CD4-positive, alpha-beta T cell treated with Interleukin-6 for 4 hours (primary cell): ENCODE data around the gene ZKSCAN8.

Source experiments
- DNase-seq: peaks from one replicate; pipeline ENCODE4 v3.0.0-alpha.2; 2020; ENCODE audit warnings: mixed read lengths

Gene ZKSCAN8

DNA sequence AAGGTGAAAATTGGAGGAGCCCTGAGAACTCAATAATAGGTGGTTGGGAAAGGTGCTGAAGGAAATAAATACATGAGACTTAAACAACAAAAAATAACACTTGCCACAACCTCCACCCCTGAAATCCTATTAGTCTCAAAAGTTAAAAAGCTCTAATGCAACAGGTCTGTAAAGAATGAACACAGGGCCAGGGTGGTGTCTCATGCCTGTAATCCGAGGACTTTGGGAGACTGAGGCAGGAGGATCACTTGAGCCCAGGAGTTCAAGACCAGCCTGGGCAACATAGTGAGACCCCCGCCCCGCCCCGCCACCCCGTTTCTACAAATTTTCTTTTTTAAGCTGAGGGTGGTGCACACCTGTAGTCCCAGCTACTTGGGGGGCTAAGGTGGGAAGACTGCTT, 1.1 kb upstream of the ZKSCAN8 start:
- no peak for DNase-seq

DNA sequence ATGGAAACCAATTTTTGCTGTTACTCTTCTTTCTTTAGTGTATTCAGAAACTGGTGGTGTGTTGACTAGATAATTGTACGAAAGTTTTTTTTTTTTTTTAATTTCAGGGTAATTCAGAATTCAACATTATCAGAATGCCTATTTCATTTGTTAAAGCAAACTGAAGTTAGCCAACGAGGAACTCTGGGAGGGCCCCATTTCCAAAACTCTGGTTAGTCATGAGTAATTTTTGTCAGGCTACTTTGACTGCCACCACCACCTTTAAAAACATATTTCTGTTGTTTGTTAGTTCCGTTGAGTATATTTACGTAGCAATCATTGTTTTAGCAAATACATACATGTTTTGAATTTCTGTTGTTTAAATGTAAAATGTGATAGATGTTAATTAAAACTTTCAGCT, 763 bp downstream of the ZKSCAN8 start:
- no peak for DNase-seq

DNA sequence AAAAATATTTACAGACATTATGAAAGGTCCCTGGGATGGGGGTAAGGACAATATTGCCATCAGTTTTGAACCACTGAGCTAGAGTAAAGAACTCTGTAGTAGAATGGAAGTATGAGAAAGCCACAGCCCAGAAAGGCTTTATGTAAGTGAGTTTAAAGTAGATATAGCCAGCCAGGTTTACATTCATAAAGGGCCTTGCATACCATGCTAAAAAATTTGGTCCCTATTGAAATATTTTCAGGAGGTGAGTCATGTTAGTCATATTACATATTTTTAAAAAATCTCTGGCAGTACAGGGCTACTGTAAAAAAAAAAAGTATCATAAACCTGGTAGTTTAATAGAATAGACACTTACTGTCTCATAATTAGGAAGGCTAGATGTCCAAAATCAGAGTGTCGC, 3.5 kb downstream of the ZKSCAN8 start:
- no peak for DNase-seq

DNA sequence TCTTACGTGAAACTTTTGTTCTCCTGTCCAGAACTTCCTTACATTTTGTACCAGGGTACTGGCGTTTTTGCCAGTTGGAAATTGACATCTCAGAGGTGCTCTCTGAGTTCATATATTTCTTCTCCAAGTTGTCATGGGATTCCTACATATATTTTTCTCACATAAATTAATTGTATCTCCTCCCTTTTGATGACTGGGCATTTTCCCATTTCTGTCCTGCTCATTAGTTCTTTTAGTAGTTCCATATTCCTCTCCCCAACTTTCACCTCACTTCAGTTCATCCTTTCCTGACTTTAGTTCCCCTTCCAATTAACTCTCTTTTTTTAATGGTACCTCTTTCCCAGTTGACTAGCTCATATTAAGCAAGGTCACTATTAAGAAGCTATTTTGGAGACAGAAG, 10.8 kb downstream of the ZKSCAN8 start:
- no peak for DNase-seq

DNA sequence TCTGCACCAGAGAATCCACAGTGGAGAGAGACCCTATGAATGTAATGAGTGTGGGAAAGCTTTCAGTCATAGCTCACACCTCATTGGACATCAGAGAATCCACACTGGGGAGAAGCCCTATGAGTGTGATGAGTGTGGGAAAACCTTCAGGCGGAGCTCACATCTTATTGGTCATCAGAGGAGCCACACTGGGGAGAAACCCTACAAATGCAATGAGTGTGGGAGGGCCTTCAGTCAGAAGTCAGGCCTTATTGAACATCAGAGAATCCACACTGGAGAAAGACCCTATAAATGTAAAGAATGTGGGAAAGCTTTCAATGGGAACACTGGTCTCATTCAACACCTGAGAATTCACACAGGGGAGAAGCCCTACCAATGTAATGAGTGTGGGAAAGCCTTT, 11.9 kb downstream of the ZKSCAN8 start:
- no peak for DNase-seq

DNA sequence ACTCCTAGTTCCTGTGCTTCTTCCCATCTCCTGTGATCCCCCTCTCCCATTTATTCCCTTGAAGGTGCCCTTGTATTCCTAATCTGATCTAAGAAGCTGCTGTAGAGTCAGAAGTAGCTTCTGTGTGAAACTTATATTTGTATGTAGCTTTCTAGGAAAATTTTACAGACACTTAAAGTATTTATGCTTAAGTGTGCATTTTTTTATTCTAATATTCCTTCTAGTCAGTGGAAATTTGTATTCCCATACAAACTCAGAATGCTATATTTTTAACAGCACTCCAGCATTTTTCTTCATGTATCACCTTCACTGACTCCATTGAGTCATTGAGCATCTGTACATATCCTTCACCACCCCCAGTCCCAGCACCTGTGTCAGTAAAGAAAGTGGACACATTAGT, 12.7 kb downstream of the ZKSCAN8 start:
- DNase-seq, result no peak

DNA sequence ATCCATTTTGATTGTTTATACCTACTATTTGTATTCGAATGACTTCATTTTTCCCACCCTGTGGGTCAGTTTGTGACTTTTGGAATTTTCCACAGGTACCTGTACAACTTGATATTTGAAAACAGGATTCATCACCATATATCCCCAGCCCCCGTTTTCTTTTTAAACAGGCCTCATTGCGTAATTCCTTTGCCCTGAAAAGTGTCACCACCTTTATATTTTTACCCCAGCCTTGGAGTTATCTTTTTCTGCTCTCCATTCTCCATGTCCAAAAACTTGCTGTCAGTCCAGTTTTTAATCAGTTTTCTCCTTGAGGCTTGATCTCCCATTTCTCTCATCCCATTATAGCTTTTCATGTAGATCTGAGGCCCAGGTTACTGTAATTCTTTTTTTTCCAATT, 16.6 kb downstream of the ZKSCAN8 start:
- no peak for DNase-seq

DNA sequence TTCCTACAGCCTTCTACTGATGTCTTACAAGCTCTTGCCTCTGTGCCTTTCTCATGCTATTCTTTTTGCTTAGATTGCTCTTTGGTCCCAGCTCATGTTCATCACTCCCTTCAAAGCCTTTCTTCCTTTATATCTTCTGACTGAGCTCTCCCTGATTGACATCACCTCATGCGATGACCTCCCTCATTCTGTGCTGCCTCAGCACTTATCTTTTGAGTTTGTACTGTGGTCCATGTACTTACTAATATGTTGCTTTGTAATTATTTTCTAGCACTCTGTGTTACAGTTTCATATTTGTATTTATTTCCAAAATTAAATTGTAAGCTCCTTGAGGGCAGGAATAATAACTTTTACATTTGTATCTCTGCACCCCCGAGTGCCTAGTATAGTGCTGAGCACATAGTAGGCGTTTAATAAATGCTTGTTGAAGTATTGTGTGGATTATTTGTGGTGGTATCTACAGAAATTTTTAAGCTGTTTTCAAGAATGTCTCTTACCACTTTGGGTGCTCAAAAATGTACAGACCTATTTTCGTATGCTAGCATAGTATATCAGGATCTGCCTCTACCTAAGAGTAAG, 17.4 kb downstream of the ZKSCAN8 start:
- no peak for DNase-seq

DNA sequence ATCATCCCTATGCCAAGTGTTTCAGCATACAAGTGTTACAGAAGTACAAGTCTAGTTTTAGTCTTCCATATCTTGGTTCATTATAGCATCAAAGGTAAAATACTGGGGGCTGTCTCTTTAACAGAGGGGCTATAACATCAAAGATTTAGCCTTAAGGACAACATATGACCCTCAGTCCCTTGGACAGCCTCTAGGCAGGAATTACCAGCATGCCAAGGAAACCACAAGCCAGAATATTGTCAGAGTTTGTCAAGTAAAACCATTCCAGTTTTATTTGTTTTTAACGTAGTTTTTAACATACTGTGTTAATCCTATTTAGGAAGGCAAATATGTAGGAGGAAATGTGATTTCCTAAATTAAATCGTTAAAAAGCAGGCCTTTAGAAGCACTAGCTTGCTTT, 18.6 kb downstream of the ZKSCAN8 start:
- no peak for DNase-seq

DNA sequence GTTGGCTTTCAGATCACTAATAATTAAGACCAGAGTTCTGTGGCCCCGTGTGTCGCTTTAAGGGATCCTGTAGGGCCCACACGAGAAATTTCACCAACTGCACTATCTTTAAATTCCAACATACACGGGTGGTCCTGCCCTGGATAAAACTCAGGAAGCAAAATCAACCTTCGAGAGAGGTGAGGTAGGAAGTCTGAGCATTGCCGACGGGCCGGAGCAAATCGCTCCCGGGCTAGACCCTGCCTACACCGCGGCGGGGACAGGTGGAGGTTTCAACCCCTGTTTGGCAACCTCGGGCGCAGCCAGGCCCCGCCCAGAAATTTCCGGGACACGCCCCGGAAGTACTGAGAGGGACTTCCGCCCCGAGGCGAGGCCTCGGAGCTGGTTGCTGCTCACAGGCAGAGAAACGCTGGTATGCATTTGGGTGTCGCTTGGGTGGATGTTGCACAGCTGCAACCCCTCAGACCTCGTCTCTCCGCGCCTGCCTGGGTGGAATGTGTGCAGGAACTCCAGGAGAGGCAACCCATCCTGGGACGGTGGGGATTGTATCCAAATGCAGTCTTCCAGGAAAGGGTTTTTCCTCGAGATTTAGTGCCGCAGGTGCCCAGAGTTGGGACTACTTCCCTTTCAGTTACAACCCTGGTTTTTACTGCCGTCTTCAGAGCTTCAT, 19.9 kb downstream of the ZKSCAN8 start:
- DNase-seq, result peak; percentile 78

DNA sequence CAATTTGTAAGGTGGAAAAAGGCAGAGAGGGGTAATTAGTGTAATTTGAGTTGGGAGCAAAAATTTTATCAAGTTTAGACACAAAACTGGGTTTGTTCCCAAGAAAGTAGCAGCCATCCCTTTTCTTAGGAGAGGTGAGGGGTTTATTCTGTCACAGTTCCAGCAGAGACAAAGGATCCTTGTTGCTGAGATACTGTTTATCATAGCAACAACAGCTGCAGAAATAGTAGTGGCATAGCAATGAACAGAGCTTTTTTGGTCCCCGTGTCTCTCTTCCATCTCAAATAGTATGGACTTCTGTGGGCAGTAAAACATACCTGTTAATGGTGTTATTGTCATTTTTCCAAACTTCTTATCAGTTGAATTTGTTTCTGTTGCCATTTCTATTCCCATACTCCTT, 23.9 kb downstream of the ZKSCAN8 start:
- DNase-seq, result no peak

DNA sequence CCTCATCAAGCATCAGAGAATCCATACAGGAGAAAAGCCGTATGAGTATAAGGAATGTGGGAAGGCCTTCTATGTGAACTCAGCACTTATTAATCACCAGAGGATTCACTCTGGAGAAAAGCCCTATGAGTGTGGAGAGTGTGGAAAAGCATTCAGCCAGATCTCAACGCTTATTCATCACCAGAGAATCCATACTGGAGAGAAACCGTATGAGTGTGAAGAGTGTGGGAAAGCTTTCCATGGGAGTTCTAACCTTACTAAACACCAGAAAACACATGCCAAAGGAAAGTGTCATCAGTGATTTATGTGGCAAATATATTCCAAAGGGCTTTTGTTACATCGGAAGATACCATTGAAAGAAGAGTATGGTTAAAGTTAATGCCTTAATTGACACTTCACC, 25.4 kb downstream of the ZKSCAN8 start:
- DNase-seq, result no peak

DNA sequence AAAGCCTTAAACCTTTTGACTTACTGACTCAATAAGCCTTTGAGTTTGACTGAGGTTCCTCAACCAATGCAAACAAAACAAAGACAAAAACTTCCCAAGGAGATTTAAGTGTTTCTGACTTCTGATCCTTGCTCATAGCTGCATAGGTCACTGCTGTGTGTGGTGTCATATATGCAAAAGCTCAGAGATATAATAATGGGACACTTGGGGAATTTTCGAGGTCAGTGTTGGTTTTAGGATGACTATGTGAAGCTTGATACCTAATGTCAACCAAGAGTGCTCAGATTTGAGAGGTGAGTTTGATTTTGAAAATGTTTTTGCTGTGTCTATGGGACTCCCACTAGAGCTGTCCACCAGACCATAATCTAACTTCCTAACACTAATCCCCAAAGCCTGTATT, 26.2 kb downstream of the ZKSCAN8 start:
- no peak for DNase-seq

DNA sequence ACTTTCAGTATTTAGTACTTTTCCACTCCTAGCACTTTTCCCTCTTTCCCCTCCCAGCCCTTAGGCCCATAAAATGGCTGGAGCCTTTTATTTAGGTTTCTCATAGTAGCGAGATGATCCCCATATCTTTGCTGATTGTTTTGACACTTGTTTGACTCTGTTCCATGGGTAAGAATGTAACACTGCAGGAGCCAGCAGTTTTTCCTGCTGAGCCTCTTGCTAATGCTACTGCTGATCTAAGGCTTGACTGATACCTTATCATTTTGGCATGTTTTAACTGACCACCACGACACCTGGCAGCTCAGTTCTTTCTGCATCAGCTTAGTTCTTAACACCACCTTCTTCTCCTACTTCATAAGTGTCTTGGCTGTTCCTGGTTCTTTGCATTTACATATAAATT, 29.6 kb downstream of the ZKSCAN8 start:
- no peak for DNase-seq

DNA sequence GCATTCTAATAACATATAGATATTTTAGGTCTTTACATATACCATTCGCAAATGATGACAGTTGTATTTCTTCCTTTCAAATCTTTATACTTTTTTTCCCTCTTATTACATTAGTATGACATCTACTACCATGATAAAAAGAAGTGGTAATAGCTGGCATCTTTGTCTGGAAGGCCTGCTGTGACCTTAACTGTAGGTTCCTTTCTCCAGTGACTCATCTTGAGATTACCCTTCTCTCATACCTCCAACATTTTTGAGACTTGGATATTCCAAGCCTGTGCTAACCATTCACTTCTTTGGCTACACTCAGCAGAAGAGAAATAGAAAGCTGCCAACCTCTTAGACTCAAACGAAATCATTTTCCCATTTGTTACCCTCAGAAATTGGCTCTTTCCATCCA, 30.3 kb downstream of the ZKSCAN8 start:
- DNase-seq, result no peak

DNA sequence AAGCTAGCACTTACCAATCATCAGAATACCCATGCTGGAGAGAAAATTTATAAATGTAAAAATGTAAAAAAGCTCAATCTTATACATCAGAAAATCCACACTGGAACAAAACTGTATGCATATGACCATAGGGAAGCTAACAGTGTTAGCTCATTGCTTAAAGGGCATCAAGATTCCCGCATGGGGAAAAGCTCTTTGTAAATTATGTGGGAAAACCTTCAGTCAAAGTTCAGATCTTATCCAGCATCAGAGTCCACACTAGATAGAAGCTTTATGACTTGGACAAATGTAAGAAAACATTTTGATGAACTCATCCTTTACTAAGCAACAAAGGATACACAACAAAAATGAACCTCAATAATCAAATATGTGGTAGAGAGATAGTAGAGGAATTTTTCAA, 34.7 kb downstream of the ZKSCAN8 start:
- DNase-seq, result no peak

DNA sequence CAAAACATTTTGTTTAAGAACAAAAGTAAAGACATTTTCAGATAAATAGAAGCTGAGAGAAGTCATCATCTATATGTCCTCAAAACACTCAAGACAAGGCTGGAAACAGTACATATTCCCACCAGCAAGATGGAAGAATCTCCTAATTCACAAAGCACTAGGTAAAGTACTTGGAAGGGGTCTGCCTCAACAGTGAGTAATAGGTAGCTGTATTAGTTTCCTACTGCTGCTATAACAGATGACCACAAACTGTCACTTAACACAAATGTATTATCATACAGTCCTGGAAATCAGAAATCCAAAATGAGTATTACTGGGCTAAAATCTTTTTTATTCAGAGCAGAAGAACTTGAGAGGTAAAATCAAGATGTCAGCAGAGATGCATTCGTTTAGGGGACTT, 40.6 kb downstream of the ZKSCAN8 start:
- no peak for DNase-seq

DNA sequence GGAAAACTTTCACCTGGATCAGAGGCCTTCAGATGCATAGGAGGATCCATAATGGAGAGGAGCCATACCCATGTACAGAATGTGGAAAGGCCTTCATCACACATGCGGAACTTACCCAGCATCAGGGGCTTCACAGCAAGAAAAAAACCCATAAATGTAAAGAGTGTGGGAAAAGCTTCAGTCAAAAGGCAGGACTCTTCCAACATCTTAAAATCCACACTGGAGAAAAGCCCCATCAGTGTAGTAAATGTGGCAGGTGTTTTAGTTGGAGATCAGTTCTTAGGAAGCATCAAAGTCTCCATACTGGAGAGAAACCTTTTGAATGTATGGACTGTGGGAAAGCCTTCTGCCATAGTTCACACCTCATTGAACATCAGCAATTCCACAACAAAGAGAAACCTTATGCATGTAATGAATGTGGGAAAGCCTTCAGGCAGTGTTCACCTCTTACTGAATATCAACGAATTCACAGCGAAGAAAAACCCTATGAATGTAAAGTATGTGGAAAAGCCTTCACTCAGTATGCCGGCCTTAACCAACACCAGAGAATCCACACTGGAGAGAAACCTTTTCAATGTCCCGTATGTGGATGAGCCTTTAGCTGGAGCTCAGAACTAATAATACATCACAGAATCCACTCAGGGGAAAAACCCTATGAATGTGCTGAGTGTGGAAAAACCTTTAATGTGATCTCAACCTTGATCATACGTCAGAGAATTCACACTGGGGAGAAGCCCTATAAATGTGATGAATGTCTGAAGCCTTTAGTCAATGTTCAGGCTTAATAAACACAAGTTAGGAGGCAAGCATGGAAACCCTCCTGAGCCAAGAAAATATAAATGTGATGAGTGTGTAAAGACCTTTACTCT, 46.7 kb downstream of the ZKSCAN8 start:
- no peak for DNase-seq

DNA sequence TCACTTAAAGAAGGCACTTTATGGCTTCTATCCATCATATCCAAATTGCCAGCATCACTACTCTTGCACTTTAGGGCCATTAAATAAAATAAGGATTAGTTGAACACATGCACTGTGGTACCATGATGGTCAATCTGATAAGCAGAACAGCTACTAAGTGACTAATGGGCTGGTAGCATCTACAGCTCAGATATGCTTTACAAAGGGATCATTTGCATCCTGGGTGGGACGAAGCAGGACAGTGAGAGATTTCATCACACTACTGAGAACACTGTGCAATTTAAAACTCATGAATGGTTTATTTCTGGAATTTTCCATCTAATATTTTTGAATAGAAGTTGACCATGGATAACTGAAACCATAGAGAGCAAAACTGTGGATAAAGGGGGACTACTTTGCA, 58.3 kb downstream of the ZKSCAN8 start:
- no peak for DNase-seq

DNA sequence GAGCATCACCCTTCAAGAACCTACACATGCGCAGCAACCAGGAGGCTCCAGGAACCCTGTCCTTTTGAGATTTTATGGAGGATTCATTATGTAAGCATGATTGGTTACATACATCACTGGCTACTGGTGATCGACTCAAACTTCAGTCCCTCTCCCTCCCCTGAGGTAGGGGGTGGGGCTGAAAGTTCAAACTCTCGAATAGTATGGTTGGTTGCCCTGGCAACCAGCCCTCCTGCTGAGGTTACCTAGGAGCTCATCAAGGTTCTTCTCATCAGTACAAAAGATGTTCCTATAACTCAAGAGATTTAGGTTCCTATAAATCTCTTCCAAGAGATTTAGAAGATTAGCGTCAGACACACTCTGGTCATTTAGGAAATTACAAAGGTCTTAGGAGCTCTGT, 61.5 kb downstream of the ZKSCAN8 start:
- no peak for DNase-seq

DNA sequence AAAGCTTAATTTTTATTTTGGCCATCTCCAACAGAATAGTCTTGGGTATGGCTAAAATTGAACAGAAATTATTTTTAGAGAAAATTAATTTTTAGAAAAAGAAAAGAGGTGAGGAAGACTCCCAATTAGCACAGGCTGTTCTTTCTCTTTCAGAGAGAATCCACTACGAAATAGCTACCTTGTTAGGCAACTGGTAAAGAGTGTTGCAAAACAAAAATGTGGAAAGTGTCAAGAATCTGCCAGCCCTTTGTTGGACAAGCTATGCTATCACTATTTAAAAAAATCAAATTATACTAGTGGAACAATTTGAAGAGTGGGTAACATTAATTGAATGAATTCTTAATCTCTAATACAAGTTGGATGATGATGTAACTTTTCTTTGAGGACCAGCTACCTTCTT, 64.2 kb downstream of the ZKSCAN8 start:
- DNase-seq, result no peak

DNA sequence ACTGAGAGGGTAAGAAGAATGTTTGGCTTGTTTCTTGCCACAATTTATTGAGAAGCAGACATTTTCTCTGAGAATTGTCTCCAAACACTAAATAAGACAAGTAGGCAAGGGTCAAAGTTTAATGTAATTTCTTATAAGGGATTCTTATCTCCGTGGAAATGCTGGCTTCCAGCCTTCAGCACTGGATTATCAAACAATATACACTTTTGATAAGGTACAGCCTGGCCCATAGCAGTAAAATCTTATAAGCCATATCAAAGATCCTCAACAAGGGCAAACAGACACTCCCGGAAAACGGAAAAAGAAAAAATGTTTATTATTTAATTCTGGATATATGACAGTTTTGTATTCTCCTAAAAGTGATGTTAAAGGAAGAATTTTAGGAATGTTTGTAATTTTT, 64.8 kb downstream of the ZKSCAN8 start:
- no peak for DNase-seq

DNA sequence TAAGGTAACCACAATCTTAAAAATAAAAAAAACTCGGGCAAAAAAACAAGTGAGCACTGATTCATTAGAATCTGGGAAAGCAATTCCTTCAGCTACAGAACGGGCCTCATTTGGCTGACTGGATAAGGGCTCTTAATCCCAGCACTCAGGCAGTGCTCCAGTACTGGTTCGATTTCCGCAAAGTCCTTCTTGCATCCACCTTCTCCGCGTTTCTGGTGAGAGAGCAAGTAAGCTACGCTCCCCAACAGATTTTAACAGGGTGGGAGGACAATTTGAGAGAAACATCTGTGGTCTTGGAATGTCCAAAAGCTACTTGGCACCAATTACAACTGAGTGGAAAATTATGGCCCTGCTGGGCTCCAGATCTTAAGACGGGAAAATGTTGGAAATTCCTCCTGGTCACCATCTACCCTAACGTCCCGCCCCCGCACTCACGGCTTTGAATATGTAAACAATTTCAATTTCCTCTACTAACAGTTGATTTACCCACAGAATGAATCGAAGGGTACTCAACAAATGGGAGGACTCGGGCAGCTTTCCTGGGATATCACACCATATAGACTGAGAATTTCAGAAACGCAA, 65.3 kb downstream of the ZKSCAN8 start:
- no peak for DNase-seq

DNA sequence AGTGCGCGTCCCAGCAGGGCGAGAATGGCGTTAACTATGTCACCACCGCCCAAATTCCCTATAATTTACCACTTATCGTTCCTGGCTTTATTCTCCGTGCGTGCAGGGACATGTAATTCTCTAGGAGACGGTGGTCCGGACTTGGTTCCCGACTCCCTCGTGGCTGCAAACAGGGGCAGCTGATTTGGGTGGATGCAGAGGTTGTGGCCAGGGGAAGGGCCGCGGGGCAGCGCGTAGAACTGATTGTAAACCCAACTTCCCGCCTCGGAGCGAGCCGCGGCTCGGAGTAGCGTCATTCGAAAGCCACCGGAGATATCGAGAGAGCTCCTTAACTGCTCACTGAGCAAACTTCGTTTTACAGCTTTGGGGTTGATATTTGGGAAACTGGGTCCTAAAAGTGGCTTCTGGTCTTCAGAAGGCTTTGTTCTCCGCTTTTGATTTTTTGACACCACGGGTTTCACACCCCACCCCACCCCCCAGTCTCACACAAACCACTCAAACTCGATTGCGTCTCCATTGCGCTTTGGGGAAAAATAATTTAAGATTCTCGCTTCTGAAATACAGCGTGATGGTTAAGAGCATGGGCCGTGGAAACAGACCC, 65.9 kb downstream of the ZKSCAN8 start:
- no peak for DNase-seq
